AG08395 (cell line): ENCODE data around the gene LPP.
"Not testable (repeated sequence)": the region's sequence is repeated elsewhere in the genome, so short reads cannot be mapped to it uniquely, and the experiment has no call there.

Experiments
- DNase-seq: peaks from one replicate; pipeline ENCODE4 v3.0.0; 2012; ENCODE audit warnings: mixed read lengths, low spot score

The LPP gene

DNA sequence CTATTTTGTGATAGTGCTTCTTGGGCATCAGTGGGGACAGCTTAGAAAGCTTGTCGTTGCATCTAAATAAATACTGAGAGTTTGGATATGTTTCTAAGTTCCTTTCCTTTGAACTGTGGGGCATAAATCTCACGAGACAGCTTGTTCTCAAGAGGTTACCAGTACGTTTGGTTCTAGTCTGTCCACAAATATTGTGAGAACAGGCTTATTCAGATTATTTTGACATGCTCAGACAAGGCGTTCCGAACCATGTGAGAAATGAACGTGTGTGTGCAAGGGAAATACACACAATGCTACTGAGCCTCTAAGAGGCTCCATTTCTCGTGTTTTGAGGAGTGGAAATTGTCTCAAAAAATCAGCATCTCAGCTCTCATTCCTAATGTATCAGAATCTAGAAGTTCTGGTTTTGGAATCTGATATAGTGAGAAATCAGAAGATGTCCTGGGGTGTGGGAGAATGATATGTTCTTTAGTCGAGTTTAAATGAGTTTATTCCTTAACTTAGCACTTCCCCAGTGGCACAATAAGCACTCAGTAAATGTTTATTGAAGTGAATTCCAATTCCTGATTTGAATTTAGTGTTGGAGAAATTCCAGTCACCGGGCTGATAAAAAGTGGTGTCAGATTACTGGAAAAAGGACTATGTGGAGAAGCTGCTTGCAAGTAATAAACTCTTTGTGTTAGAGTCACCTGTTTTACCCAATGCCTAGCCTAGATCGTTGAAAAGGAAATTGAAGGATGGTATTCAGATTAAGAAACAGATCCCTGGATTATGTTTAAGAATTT, 481.5 kb downstream of the LPP start:
- DNase-seq = no peak

DNA sequence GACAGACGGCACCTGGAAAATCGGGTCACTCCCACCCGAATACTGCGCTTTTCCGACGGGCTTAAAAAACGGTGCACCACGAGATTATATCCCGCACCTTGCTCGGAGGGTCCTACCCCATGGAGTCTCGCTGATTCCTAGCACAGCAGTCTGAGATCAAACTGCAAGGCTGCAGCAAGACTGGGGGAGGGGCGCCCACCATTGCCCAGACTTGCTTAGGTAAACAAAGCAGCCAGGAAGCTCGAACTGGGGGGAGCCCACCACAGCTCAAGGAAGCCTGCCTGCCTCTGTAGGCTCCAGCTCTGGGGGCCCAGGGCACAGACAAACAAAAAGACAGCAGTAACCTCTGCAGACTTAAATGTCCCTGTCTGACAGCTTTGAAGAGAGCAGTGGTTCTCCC, 482.3 kb downstream of the LPP start:
- not testable (repeated sequence) for DNase-seq

DNA sequence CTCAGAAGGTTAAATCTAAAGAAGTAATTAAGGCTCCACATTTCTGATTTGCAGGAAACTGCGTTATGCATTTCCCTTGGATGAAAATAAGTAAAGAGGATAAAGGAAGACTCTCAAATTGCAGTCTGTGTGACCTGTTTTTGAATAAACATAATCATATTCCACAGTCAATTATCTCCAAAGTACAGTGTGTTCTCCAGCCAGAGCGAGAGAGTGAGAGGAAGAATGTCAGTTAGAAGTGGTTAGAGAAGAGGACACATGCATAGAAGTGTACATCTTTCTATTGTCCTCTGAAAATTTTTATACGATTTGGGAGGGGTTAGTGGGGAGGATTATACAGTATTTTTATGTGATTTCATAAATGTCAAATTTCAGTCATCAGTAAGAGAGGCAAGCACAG, 487.1 kb downstream of the LPP start:
- DNase-seq = no peak

DNA sequence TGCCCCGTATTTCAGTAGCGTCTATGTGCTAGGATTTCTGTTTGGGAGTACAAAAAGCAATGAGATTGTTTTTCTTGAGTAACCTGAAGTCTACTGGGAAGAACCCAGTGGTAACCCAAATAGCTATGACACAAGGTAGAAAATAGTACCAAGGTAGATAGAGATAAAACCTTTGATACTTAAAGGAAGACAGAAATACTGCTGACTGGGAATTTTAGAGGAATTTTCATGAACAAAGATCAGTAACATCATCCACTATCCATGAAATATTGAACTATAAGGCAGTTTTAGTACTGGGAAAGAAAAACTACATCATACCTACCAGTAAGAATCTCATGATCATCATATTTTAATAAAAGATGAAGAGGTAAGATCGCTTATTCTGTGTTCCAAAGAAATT, 489.8 kb downstream of the LPP start:
- DNase-seq = no peak

DNA sequence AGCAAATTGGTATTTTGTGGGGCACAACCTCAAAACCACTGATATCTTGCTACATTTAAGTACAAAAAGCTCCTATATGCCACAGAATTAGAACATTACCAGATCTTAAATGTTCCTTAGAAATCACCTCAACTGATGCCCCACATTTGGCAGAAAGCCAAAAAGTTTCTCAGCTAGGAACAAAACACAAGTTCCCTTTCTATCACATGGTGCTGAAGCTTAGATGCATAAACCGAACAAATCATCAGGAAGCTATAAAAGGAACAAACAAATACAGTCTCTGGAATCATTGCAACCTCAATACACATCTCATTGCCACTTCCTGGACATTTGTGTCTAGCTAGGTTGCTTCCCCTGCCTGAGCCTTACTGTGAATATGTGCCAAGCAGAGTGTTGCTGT, 492.6 kb downstream of the LPP start:
- DNase-seq = peak; percentile 2

DNA sequence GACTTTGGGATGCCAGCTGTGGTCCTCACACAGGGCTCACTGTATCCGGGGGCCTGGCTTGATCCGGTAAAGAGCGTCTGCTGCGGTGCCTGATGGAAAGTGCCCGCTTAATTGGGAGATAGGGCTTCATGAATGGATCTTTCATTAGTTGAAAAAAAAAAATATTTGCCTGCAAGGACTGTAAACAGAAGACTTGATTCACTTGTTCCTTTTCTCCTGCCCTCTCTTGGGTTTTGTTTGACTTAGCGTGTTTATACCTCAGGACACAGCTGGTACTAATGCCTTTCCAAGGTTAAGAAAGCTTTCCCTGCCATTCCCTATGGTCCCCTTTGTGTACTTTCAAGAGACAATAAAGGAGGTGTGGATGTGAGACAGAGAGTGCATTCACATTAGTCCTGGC, 493.3 kb downstream of the LPP start:
- no peak for DNase-seq

DNA sequence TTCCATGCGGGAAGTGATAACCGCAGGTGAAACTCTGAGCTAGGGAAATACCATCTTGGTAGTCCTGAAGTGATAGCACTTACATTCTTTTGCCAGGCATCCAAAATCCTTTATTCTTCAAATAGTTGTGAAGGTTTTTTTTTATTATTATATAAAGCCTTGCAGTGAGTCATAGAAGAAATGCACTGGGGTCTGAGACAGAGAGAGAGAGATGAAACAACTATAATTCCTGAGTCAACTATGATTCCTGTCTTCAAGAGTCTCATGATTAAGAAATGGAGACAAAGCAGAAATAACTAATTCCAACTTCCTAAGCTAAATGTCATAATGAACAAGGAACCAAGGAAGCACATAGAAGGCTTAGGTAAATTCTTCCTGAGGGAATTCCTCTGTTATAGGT, 495.6 kb downstream of the LPP start:
- DNase-seq = peak; percentile 32

DNA sequence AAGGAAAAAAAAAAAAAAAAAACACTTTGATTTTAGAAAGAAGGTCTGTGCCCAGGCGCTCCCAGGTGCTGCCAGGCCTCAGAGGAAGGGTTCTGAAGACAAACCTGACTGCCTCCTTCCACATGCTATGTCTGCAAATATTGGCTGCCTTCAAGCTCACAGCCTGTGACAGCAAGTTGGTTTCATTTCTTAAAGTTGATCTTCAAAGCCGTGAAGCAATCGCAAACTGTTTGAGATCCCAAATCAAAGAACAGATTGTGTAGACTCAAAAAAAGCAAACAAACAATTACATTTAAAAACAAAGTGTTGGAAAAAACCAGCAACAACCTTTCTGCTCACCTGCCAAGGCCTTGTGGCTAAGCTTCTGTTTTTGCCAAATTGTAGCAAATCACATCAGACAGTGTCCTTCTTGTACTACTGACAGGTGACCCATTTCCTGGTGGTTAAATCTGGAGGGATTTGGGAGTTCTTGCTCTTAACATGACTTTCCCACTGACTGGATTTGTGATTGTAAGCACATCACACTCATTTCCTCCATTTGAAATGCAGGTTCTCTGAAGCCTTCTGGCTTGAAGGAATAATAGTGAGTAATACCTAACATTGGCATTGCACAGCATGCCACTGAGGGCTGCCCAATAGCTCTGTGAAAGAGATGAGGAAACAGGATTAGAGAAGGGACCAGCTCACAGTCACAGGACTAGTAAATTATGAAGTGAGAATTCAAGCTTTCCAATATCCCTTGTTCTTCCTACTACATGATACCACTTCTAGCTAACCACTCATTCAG, 502.4 kb downstream of the LPP start:
- DNase-seq = peak; percentile 49

DNA sequence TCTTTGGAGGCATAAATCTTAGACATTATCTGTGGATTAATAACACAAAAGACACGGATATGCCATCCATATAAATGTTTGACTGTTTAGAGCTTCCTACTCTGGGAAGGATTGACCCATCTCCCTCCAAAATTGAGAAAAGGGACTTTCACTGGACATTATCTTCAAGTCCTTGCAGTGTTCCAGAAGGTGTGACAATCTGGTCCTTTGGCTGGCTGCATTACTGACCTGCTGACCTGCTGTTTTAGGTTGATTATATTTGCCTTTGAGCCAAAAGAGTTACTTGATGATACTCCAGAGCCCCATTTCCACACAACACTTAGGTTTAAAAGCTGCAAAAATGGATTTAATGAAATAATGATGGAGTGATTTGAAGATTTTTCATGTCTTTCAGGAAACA, 504.6 kb downstream of the LPP start:
- no peak for DNase-seq

DNA sequence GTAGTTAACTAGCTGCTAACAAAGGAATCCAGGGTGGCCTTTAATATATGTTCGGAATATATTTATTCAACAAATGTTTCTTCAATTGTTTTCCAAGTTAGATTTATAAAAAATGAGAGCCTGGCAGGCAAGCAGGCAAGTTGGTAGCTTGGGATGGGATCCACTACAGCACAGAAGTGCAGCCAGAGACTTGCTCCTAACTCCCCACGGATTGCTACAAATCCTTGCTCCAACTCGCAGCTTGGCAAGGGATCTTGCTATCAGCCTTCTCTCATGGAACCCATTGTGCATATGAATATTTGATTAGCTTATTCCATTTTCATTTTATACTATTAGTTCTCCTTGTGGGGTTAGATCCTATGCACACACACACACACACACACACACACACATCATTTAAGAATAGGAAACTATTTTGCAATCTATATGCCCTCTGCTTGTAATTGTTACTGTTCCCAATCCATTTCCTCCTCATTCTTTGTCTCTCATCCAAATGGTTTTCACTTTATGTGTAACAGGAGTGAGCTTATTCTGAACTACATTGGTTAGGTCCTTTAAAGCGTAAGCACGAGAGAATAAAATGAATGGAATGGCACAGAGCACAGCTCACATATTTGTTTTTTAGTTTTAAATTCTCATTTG, 505.6 kb downstream of the LPP start:
- DNase-seq = no peak

DNA sequence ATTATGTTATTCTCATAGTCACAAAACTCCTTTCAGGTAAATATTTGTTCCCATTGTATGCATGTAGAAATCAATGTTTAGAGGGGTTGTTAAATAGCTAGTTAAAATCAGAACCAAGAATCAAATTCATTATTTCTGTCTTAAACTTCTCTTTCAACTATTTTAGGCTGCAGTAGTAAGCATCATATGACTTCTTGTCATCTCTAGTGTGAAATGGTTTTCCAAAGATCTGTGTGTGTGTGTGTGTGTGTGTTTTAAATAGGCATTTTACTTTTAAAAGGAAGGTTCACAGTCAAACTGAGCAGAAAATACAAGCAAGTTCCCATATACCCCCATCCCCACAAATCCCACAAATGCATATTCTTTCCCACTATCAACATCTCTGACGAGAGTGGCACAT, 506.5 kb downstream of the LPP start:
- no peak for DNase-seq

DNA sequence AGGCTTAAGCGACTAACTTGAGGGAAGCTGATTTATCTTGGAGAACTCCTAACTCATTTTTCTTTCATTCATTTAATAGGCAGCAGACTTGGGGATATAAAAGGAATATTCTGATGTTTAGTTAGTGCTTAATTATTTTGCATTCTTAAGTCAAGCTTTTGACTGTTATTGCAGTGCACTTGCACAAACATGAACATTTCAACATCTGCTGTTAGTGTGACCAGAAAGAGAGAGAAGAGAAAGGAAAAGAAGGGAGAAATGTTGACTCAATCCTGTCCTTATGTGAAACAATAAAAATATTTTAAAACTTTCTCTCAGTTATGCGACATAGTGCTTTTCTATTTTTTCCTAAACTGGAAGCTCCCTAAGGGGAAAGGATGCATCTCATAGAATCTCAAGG, 507.8 kb downstream of the LPP start:
- no peak for DNase-seq

DNA sequence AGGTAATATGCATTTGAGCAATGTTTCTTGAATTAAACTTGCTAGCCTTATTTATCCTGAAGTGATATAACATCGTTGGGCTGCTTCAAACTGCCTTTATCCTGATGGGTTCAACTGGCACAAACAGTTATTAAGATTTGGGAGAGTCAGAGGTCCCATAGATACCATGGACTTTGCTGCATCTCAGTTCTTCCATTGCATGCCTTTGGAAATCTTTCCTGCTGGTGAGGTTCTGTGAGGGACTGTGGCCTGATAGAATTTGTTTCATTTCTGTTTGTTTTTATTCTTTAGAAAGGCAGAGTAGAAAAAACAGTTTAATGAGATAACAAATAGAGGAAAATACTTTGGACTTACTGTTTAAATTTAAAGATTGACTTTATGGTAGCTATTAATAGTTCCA, 508.3 kb downstream of the LPP start:
- DNase-seq = no peak

DNA sequence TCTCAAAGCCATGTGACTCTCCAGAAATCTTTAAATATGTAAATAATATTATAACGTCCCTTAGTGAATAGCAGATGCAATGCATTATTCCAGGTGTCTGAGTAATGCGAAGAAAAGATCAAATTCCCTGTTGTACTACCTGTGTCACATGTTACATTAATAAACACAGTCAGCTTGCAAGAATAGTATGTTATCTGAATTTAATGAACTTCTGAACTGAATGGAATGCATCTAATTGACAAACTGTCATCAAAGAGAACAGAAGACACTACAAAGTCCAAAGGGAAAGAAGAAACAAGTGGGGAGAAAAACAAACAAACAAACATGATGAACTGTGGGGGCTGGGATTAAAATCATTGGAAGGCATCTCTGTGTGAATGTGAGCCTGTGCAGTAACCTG, 508.8 kb downstream of the LPP start:
- no peak for DNase-seq

DNA sequence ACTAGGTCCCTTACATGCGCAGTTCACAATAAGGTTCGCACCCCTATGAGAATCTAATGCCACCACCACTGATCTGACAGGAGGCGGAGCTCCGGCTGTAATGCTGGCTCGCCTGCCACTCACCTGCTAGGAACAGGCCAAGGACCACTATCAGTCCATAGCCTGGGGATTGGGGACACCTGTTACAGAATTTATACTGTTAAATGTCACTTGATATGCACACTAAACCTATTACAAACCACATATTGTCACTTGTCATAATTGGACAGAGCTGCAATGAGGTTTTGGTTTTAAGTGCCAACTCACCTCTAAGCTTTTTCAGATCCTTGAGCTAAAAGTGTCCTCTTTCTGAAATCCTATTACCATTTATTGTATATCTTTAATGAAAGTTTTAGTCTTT, 509.9 kb downstream of the LPP start:
- no peak for DNase-seq

DNA sequence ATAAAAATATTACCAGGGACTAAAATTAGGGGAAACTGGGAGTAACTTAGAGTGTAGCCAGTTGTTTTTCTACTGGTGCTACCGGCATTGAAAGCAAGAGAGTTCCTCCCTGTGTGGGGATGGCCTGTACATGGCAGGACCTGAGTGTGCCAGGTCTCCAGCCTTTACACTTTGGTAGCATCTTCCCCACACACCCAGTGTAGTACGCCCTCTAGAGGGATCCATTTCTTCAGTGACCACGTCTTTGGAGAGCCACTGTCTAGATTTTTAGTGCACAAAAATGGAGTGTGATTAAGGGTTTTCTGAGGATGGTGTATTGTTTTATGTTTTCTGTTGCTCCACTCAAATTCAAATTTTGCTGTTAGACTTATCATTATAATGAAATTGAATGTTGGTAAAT, 510.8 kb downstream of the LPP start:
- DNase-seq = no peak

DNA sequence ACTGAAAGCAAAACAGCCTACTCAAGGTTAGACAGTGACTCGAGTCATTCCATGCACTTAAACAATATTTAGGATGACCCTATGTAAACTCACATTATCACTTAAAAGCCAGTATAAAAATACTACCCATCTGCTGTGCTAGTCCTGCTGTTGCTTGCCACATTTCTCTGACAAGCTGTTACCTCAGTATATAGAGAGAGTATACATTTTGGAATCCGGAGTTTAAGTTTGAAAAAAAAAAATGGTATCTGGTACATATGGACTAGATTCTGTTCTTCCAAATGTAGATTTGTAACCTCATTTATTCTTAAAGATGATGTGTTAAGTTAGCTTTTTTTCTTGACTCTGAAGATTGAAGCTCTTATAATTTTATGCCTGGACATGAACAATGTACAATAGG, 514.0 kb downstream of the LPP start:
- DNase-seq = no peak

DNA sequence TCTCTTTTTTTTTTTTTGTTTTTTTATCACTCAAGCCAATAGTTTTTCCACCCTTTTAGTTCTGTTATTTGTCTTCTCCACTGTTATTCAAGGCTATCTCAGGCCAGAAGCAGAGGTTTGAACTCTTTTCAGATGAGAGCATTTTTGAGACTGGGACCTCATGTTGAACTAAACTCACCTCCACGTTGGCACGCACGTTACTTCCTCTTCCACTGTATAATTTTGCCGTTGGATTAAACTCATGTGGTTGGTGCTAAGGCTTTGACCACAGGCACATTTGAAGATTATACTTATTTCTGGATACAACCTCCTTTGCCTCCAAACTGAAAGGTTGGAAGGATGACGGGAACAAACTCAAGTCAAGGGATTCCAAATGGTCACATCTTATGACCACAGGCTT, 516.5 kb downstream of the LPP start:
- no peak for DNase-seq

DNA sequence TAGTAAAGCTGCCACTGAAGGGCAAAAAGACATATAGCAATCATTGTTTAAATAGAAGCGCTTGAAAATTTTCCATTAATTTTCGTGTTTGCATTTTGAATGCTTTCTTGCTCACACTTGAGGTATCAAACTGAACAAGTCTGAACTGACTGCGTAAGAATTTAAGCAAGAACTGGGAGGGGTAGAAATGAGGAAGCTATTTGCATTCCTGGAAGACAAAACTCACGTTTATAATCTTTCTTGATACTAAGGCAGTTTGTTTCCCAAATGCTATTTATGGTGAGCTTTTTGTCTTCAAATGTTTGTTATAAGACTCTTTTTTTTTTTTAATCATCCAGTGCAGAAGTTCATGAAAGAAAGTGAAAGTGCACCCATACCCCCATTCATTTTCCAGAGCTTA, 518.0 kb downstream of the LPP start:
- DNase-seq = no peak

DNA sequence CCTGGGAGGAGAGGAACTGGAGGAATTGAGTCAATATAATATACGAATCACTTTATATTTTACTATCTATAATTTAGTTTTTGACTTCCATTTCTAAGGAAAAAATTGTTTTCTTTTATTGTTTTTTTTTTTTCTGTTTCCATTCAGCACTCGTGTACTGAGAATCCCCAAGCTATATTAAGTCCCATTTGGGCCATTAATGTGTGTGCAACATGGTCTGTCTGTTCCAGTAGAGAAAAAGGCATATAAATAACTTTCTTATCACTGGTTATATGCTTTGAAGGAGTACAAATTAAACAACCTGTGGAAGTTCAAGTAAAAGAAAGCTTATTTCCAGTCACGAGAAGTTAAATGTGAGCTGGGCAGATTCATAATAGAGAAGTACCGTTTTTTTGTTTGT, 518.9 kb downstream of the LPP start:
- DNase-seq = no peak

DNA sequence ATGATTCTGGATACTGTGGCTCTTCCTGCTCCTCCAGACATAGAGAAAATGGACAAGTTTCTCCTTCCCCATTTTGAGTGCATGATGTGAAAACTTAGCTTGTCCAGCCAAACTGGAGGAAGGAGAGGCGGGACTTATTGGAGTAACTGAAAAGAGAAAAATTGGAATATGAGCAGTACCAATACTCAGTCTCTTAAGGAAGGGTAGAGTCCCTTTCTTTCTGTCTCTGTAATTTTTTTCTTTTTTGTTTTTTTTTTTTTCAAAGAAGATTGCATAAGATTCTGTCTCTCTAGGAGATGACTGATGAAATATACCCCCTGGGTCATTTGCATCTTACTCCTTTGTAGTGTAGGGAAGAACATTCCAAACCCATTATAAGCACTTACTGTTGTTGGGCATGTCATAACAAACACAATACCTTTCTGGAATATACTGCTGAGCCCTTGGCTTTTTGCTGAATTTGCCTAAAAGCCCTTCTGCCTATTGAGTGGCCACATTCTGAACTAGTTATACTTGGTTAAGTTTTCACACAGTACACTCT, 519.8 kb downstream of the LPP start:
- DNase-seq = peak; percentile 87

DNA sequence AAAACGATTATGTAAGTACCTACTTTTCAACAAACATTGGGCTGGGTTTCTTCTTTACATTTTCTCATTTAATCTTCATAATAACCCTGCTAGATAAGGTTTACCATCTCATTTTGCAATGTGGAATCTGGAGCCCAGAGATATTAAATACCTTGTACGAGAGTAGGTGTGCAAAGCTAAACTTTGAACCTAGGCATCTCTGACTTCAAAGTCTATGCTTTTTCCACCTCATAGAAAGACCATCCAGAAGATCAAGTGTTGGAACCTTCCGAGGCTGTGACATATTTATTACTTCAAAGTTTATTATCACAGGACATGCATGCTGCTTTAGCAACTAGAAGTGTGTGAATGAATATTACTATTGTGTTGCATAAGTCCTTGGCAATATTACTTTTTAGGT, 520.6 kb downstream of the LPP start:
- DNase-seq = no peak

DNA sequence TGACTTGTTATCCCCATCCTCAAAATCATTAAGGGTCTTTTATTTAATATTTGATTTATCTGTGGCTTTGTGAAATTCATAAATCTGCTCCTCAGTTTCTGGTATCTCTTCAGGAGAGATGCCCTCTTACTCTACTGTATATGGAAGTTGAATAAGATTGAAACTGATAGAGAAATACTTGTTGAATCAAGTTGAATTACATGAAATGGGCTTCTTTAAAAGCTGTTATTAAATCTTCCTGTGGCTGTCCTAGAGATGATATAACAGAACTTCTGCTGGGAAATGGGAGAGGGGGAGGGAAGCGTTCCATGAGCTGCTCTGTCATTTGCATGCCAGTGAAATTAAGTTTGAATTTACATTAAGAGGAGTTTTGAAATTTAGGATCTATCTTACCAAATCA, 523.4 kb downstream of the LPP start:
- DNase-seq = no peak
